ENCODE measurements around the gene B4GALT5.

DNA sequence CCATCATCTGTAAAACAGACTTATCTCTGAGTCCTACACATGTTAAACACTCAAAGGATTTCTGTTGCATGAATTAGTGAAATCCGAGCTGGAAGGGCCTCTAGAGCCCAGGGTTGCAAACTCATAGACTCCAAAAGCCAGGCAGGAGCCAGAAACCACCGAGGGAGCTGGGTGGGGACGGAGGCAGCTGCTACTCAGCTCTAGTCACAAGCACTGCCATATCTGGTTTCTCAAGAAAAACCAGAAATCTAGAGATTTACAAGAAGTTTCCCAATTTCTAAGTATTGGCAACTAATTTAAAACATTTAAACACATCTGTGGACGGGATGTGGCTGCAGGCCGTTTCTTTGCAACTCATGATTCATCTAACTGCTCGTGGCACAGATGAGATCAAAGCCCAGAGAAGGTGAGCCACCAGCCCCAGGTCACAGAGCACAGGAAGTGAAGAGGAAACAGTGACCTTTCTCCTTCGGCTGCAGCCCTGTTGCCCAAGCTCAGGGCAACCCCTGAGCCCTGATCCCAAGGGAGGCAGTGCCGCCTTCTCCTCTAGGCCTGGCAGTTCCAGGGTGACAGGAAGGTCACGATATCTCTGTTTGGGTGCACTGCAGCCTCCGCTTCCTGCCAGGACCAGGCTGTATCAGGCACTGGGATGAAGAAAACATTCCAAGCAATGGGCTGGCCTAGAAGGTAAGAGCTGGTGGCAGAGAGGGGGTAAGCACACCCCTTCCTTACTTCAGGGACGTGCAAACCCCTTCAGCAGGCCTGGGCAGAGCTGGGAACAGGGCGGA, 119.3 kb downstream of the B4GALT5 start:
- TF ChIP-seq SPI1 (IDR thresholded peaks at IDR 0.05; ENCODE audit: borderline replicate concordance, low read depth) = no peak
- TF ChIP-seq, protein P1, sequence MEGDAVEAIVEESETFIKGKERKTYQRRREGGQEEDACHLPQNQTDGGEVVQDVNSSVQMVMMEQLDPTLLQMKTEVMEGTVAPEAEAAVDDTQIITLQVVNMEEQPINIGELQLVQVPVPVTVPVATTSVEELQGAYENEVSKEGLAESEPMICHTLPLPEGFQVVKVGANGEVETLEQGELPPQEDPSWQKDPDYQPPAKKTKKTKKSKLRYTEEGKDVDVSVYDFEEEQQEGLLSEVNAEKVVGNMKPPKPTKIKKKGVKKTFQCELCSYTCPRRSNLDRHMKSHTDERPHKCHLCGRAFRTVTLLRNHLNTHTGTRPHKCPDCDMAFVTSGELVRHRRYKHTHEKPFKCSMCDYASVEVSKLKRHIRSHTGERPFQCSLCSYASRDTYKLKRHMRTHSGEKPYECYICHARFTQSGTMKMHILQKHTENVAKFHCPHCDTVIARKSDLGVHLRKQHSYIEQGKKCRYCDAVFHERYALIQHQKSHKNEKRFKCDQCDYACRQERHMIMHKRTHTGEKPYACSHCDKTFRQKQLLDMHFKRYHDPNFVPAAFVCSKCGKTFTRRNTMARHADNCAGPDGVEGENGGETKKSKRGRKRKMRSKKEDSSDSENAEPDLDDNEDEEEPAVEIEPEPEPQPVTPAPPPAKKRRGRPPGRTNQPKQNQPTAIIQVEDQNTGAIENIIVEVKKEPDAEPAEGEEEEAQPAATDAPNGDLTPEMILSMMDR (IDR thresholded peaks at IDR 0.05; ENCODE audit: insufficient read depth, low read length) = no peak
- TF ChIP-seq, protein P2, sequence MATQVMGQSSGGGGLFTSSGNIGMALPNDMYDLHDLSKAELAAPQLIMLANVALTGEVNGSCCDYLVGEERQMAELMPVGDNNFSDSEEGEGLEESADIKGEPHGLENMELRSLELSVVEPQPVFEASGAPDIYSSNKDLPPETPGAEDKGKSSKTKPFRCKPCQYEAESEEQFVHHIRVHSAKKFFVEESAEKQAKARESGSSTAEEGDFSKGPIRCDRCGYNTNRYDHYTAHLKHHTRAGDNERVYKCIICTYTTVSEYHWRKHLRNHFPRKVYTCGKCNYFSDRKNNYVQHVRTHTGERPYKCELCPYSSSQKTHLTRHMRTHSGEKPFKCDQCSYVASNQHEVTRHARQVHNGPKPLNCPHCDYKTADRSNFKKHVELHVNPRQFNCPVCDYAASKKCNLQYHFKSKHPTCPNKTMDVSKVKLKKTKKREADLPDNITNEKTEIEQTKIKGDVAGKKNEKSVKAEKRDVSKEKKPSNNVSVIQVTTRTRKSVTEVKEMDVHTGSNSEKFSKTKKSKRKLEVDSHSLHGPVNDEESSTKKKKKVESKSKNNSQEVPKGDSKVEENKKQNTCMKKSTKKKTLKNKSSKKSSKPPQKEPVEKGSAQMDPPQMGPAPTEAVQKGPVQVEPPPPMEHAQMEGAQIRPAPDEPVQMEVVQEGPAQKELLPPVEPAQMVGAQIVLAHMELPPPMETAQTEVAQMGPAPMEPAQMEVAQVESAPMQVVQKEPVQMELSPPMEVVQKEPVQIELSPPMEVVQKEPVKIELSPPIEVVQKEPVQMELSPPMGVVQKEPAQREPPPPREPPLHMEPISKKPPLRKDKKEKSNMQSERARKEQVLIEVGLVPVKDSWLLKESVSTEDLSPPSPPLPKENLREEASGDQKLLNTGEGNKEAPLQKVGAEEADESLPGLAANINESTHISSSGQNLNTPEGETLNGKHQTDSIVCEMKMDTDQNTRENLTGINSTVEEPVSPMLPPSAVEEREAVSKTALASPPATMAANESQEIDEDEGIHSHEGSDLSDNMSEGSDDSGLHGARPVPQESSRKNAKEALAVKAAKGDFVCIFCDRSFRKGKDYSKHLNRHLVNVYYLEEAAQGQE (IDR thresholded peaks at IDR 0.05; ENCODE audit: insufficient replicate concordance, low read depth) = no peak
